ENCODE results near the gene NDUFV2. TPM values are rescaled to one million over a fixed set of nuclear protein-coding genes. Genes with fewer than 3 reads are reported as not detected.
A peak's percentile ranks its signal among the peaks of the same experiment; 100 is the strongest.

Gene NDUFV2
- total and polyA plus RNA-seq, 8 donors, result 69.4 to 283 (median 218) TPM

DNA sequence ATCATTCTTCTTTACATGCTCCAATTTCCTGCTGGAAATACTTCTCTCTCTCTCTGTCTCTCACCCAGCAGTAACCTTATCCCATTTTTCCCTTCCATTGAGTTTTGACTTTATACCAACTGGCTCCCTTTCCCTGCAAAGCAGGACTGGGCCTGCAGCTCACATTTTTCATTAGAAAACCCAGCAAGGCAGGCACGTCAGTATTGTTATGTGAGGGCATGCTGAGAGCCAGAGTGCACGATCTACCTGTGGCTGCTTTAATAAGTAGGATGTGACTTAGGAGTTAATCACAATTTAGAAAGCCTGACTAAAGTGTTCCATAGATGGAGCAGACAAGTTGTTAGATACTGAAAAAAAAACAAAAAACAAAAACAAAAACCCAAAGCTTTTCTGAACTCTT lies 5.2 kb upstream of the NDUFV2 start:
- DNase-seq, result no peak
- 73 to 86% (median 77%) methylated on average over 2 of the region's 2 CpGs for WGBS, 5 donors
- Histone ChIP-seq H3K27ac (peak overlapping the region in 2 of 5 donors; percentile 30 to 34), H3K27me3 (no peaks in the 10 kb centered on the region), H3K4me1 (peaks cover 18 to 41% (median 28%) of the 10 kb centered on the region in 4 donors), H3K36me3 (no peaks in the 10 kb centered on the region), H3K4me3 (no peak overlapping the region), H3K9me3 (no peaks in the 10 kb centered on the region)
- intact Hi-C loops (cut with DNase I; ENCODE audit: low total_unique reads), result no loop called here
- no peak for TF ChIP-seq POLR2A (IDR thresholded peaks at IDR 0.05)
- TF ChIP-seq EP300 (IDR thresholded peaks at IDR 0.05), result no peak
- TF ChIP-seq POLR2AphosphoS5 (IDR thresholded peaks at IDR 0.05), result no peak
- TF ChIP-seq, protein P1, sequence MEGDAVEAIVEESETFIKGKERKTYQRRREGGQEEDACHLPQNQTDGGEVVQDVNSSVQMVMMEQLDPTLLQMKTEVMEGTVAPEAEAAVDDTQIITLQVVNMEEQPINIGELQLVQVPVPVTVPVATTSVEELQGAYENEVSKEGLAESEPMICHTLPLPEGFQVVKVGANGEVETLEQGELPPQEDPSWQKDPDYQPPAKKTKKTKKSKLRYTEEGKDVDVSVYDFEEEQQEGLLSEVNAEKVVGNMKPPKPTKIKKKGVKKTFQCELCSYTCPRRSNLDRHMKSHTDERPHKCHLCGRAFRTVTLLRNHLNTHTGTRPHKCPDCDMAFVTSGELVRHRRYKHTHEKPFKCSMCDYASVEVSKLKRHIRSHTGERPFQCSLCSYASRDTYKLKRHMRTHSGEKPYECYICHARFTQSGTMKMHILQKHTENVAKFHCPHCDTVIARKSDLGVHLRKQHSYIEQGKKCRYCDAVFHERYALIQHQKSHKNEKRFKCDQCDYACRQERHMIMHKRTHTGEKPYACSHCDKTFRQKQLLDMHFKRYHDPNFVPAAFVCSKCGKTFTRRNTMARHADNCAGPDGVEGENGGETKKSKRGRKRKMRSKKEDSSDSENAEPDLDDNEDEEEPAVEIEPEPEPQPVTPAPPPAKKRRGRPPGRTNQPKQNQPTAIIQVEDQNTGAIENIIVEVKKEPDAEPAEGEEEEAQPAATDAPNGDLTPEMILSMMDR (IDR thresholded peaks at IDR 0.05), result no peak

DNA sequence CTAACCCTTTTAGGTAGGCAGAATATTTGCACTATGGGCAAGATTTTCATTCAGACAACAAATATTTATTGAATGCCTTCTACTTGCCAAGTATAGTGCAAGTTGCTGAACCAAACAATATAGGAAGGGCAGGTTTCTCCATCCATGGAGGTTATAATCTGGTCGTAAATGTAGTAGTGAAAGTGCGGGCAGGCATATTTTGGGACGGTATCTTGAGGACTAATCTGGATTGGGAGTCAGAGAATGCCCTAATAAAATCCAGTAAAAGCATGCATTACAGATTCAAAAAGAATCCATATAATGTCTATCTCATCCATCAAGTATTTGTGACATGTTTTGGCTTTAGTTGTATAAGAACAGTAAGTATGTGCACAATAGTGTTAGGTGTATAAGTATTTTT lies 1.7 kb upstream of the NDUFV2 start:
- no peak for DNase-seq
- H3K9me3 ChIP-seq, result no peaks in the 10 kb centered on the region
- H3K4me1 ChIP-seq, result peaks cover 16 to 40% (median 31%) of the 10 kb centered on the region in 4 donors
- peak overlapping the region in 3 of 5 donors; percentile 97 to 98 (median 97) for H3K27ac ChIP-seq
- no peak overlapping the region for H3K4me3 ChIP-seq
- H3K36me3 ChIP-seq, result no peaks in the 10 kb centered on the region
- intact Hi-C loops (cut with DNase I; ENCODE audit: low total_unique reads), result no loop called here
- H3K27me3 ChIP-seq, result no peaks in the 10 kb centered on the region
- WGBS, 5 donors, result 91 to 97% (median 92%) methylated on average over 3 of the region's 3 CpGs
- TF ChIP-seq EP300 (IDR thresholded peaks at IDR 0.05) (no peak), POLR2AphosphoS5 (IDR thresholded peaks at IDR 0.05) (no peak), POLR2A (IDR thresholded peaks at IDR 0.05) (no peak)
- TF ChIP-seq, protein P1 (IDR thresholded peaks at IDR 0.05), result no peak

DNA sequence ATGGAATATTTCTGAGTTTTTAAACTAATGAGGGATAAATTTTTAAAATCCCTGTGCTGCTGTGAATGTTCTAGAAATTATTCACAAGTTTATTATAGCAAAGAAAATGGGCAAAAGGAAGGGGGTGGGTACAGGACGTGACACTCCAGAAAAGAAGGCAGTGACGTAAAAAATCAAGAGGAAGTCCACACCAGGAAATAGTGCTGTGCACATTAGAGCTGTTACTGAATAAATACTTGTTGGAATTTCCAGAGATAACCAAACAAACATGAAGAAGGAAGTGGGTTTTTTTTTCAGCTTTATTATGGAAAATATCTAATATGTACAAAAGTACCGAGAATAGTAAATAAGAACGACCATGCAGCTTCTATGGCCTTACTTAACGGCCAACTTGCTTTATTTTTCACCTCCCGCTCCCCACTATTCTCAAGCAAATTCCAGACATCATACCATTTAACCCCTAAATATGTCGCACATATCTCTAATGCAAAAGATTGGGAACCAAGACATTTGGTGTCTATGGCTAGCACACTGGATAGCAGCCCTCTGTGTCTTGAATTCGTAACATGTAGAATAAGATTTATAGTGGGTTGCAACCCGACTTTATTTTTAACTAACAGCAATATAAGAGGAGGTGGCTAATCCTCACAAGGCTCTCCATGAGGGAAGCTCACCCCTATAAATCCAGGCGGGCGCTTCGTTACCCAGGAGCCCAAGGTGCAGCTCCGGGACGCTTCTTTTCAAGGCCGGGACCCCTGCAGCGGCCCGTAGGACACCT lies 580 bp upstream of the NDUFV2 start:
- peak in 1 of 2 donors; percentile 91 for DNase-seq
- peak overlapping the region; percentile 97 to 98 (median 97) for H3K27ac ChIP-seq
- TF ChIP-seq, protein P1 (IDR thresholded peaks at IDR 0.05), result no peak
- peak in 2 of 3 donors; percentile 17 to 70 for TF ChIP-seq POLR2AphosphoS5 (IDR thresholded peaks at IDR 0.05)
- H3K36me3 ChIP-seq, result no peaks in the 10 kb centered on the region
- H3K27me3 ChIP-seq, result no peaks in the 10 kb centered on the region
- no peaks in the 10 kb centered on the region for H3K9me3 ChIP-seq
- H3K4me3 ChIP-seq, result peak overlapping the region; percentile 62 to 72 (median 66)
- intact Hi-C loops (cut with DNase I; ENCODE audit: low total_unique reads), result no loop called here
- peaks cover 27 to 50% (median 40%) of the 10 kb centered on the region in 4 donors for H3K4me1 ChIP-seq
- 0 to 1% (median 0%) methylated on average over 9 to 17 of the region's 17 CpGs for WGBS, 5 donors

DNA sequence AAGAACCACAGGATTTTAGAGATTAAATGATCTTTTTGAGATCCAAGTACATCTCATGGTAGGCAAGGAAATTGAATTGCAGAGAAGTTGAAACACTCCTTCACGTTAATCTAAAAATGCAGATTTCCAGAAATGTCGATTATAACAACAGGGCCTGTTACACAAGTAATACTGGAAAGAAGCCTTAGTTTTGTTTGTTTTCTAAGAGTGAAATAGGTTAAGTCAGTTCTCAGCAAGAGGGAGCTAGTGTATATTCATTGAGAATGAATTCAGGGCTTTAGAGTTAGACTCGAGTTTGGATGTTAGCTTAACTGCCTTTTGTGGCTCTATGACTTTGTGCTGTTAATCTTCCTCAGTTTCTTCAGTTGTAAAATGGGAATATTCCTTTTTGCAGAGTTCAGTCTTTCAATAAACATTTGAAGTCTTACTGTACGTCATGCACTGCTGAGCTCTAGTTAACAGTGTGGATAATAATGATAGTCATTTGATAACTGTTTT lies 926 bp downstream of the NDUFV2 start:
- Histone ChIP-seq H3K4me1 (peaks cover 42 to 65% (median 53%) of the 10 kb centered on the region in 4 donors), H3K9me3 (no peaks in the 10 kb centered on the region), H3K4me3 (peak overlapping the region; percentile 62 to 72 (median 66)), H3K27ac (peak overlapping the region; percentile 97 to 98 (median 97)), H3K27me3 (no peaks in the 10 kb centered on the region), H3K36me3 (no peaks in the 10 kb centered on the region)
- TF ChIP-seq POLR2A (IDR thresholded peaks at IDR 0.05), result no peak
- TF ChIP-seq, protein P1 (IDR thresholded peaks at IDR 0.05), result peak in 1 of 7 experiments; percentile 21
- intact Hi-C loops (cut with DNase I; ENCODE audit: low total_unique reads), result no loop called here
- DNase-seq, result peak in 1 of 2 donors; percentile 59
- 0 to 2% (median 1%) methylated on average over 4 of the region's 4 CpGs for WGBS, 5 donors

Data from stomach (tissue), 9 donors.